Neural progenitor cell (in vitro differentiated cells): Measurements from ENCODE around the gene RIPPLY2. TPM values are rescaled to one million over a fixed set of nuclear protein-coding genes. Genes with fewer than 3 reads are reported as not detected.

ENCODE experiments used
- DNase-seq: peaks from one replicate; pipeline ENCODE4 v3.0.0-alpha.2; 2016; ENCODE audit warnings: low spot score
- H2AFZ ChIP-seq: fragments of 200-600 bp; sonication (generic); replicated peaks from 2 replicates; pipeline ENCODE4 v1.6.1; 2016; ENCODE audit warnings: antibody characterized with exemption
- H3F3A ChIP-seq: fragments of 200-600 bp; sonication (generic); 2 replicates; pipeline ENCODE4 v1.6.1; 2016; ENCODE audit warnings: antibody characterized with exemption, low read depth
- H3K27ac ChIP-seq: fragments of 200-600 bp; sonication (generic); 2 replicates; pipeline ENCODE4 v1.5.1; 2016; ENCODE audit warnings: mild to moderate bottlenecking
- H3K27me3 ChIP-seq: fragments of 200-600 bp; sonication (generic); 2 replicates; pipeline ENCODE4 v1.6.1; 2016; ENCODE audit warnings: mild to moderate bottlenecking, moderate library complexity
- H3K36me3 ChIP-seq: fragments of 200-600 bp; sonication (generic); 2 replicates; pipeline ENCODE4 v1.5.1; 2016
- H3K4me1 ChIP-seq: fragments of 200-600 bp; sonication (generic); 2 replicates; pipeline ENCODE4 v1.6.1; 2016; ENCODE audit warnings: mixed run types
- H3K4me2 ChIP-seq: fragments of 200-600 bp; sonication (generic); 2 replicates; pipeline ENCODE4 v1.6.1; 2016
- H3K4me3 ChIP-seq: fragments of 200-600 bp; sonication (generic); 2 replicates; pipeline ENCODE4 v1.5.1; 2016
- H3K79me2 ChIP-seq: fragments of 200-600 bp; sonication (generic); 2 replicates; pipeline ENCODE4 v1.6.1; 2016; ENCODE audit warnings: low read depth
- H3K9ac ChIP-seq: fragments of 200-600 bp; sonication (generic); 2 replicates; pipeline ENCODE4 v1.6.1; 2016
- H3K9me3 ChIP-seq: fragments of 200-600 bp; sonication (generic); 2 replicates; pipeline ENCODE4 v1.5.1; 2016; ENCODE audit warnings: low read depth
- H4K20me1 ChIP-seq: fragments of 200-600 bp; sonication (generic); 2 replicates; pipeline ENCODE4 v1.6.1; 2016; ENCODE audit warnings: low read depth
- H3K27ac Mint-ChIP-seq: 3 replicates; pipeline ENCODE4 v1.8.0; 2021; ENCODE audit warnings: mixed read lengths
- H3K27me3 Mint-ChIP-seq: 2 replicates; pipeline ENCODE4 v1.8.0; 2022; ENCODE audit warnings: low read depth, mild to moderate bottlenecking, inconsistent platforms, moderate library complexity, mixed read lengths; ENCODE audit not compliant: insufficient read depth
- H3K36me3 Mint-ChIP-seq: 3 replicates; pipeline ENCODE4 v1.8.0; 2021; ENCODE audit warnings: mixed read lengths
- H3K4me1 Mint-ChIP-seq: 3 replicates; pipeline ENCODE4 v1.8.0; 2021; ENCODE audit warnings: mixed read lengths
- H3K4me3 Mint-ChIP-seq: 3 replicates; pipeline ENCODE4 v1.8.0; 2021; ENCODE audit warnings: mild to moderate bottlenecking, moderate library complexity, mixed read lengths
- H3K9me3 Mint-ChIP-seq: 3 replicates; pipeline ENCODE4 v1.8.0; 2020; ENCODE audit warnings: mixed read lengths
- EZH2 ChIP-seq: fragments of 200-600 bp; sonication (generic); IDR thresholded peaks from 2 replicates; pipeline ENCODE4 v1.6.1; 2017; ENCODE audit warnings: antibody characterized with exemption, mild to moderate bottlenecking, moderate library complexity
- EZH2phosphoT487 ChIP-seq: fragments of 200-600 bp; sonication (generic); IDR thresholded peaks from 2 replicates; pipeline ENCODE4 v1.6.1; 2017; ENCODE audit warnings: antibody characterized with exemption
- total RNA-seq: library from RNA; depleted of rRNA; stranded (reverse); fragments of >200 nt; gene quantifications from 2 replicates; pipeline ENCODE4 v1.2.3, GENCODE V29; 2015; ENCODE audit warnings: low replicate concordance
- TF ChIP-seq, protein P1 (sequence below): fragments of 200-600 bp; sonication (generic); IDR thresholded peaks from 2 replicates; pipeline ENCODE4 v1.5.1; 2017; ENCODE audit warnings: antibody characterized with exemption, mild to moderate bottlenecking

RIPPLY2 gene
- total RNA-seq, 1 donor from 2014 or later = not detected

DNA sequence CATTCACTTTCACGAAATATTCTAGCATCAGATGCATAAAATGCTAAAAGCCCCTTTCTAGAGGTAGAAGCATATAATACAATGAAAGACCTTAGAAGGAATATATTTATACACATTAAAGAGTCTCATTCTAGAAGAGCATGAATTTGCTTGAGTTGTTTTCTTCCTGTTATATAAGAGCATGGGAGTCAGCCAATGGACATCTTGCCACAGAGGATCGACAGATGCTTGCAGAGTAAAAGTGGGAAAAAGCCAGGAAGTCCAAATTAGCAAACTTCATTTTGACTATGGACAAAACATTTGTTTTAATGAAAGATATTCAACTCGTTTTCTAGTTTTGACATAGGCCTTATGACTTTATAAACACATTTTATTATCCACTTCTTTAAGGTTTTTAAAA is 44.2 kb upstream of the RIPPLY2 start:
- Histone ChIP-seq H3F3A (no peaks in the 10 kb centered on the region), H3K4me1 (no peaks in the 10 kb centered on the region), H3K27me3 (no peaks in the 10 kb centered on the region), H3K9ac (no peak overlapping the region), H2AFZ (no peak overlapping the region), H3K79me2 (no peaks in the 10 kb centered on the region), H3K36me3 (no peaks in the 10 kb centered on the region), H3K4me2 (no peak overlapping the region), H4K20me1 (no peaks in the 10 kb centered on the region), H3K27ac (no peak overlapping the region), H3K9me3 (no peaks in the 10 kb centered on the region), H3K4me3 (no peak overlapping the region)
- peaks cover under 1% of the 10 kb centered on the region for H3K9me3 Mint-ChIP-seq
- no peak for DNase-seq
- H3K27me3 Mint-ChIP-seq = no peaks in the 10 kb centered on the region
- H3K4me1 Mint-ChIP-seq = peaks cover under 1% of the 10 kb centered on the region
- TF ChIP-seq EZH2phosphoT487 = no peak
- TF ChIP-seq, protein P1, sequence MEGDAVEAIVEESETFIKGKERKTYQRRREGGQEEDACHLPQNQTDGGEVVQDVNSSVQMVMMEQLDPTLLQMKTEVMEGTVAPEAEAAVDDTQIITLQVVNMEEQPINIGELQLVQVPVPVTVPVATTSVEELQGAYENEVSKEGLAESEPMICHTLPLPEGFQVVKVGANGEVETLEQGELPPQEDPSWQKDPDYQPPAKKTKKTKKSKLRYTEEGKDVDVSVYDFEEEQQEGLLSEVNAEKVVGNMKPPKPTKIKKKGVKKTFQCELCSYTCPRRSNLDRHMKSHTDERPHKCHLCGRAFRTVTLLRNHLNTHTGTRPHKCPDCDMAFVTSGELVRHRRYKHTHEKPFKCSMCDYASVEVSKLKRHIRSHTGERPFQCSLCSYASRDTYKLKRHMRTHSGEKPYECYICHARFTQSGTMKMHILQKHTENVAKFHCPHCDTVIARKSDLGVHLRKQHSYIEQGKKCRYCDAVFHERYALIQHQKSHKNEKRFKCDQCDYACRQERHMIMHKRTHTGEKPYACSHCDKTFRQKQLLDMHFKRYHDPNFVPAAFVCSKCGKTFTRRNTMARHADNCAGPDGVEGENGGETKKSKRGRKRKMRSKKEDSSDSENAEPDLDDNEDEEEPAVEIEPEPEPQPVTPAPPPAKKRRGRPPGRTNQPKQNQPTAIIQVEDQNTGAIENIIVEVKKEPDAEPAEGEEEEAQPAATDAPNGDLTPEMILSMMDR = no peak
- TF ChIP-seq EZH2 = no peak
- no peak overlapping the region for H3K27ac Mint-ChIP-seq
- no peaks in the 10 kb centered on the region for H3K36me3 Mint-ChIP-seq
- H3K4me3 Mint-ChIP-seq = no peak overlapping the region

DNA sequence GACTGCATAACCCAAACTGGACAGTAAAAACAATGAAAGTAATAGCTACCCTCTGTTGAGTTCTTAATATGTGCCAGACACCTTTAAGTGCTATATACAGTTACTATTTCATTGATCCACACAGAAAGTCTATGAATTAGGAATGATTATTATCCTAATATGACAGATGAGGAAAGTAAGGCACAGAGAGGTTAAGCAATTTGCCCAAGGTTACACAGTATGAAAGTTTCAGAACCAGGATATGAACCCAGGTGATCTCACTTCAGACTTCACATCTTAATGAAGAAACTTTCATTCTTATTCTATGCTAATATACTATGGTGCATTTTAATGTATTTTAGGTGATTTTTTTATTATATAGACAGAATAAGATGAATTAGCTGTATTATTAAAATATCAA is 40.6 kb upstream of the RIPPLY2 start:
- no peaks in the 10 kb centered on the region for H3K36me3 ChIP-seq
- H3K27me3 ChIP-seq = no peaks in the 10 kb centered on the region
- H3F3A ChIP-seq = no peaks in the 10 kb centered on the region
- no peak overlapping the region for H3K9ac ChIP-seq
- no peak overlapping the region for H3K27ac Mint-ChIP-seq
- H3K4me1 Mint-ChIP-seq = peaks cover 5% of the 10 kb centered on the region
- H2AFZ ChIP-seq = no peak overlapping the region
- no peak overlapping the region for H3K4me3 Mint-ChIP-seq
- H3K36me3 Mint-ChIP-seq = no peaks in the 10 kb centered on the region
- no peaks in the 10 kb centered on the region for H3K4me1 ChIP-seq
- no peak for DNase-seq
- no peaks in the 10 kb centered on the region for H3K9me3 ChIP-seq
- no peaks in the 10 kb centered on the region for H3K27me3 Mint-ChIP-seq
- H4K20me1 ChIP-seq = no peaks in the 10 kb centered on the region
- H3K27ac ChIP-seq = no peak overlapping the region
- no peak overlapping the region for H3K4me2 ChIP-seq
- no peaks in the 10 kb centered on the region for H3K79me2 ChIP-seq
- H3K4me3 ChIP-seq = no peak overlapping the region
- TF ChIP-seq EZH2phosphoT487 = no peak
- TF ChIP-seq, protein P1 = no peak
- TF ChIP-seq EZH2 = no peak
- no peaks in the 10 kb centered on the region for H3K9me3 Mint-ChIP-seq

DNA sequence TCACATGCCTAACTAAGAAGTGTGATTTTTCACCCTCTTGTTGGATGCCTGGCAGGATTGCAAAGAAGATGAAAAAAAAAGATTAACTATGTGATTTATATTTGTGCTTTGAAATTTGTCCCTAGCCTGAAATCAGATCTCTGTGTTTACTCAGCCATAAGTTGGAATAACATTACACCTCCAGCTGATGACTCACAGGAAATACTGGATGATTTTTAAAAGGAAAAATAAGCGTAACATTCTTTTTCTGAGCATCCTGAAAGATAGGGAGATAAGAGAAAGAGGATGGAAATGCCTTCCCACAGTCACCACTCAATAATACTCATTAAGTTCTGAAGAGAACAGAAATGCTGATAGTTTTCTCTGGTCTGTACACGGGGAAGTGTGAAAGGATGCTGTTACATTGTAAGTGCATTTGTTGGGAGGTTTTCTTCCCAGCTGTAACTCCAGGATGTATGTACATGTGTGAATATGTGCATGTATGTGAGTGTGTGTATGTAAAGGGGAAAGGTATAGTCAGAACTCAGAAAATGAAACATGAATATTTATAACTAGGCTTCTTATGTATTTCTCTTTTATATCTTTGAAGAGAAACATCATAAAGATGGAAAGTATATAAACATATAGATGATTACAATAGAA is 37.4 kb upstream of the RIPPLY2 start:
- Histone ChIP-seq H3K9me3 (no peaks in the 10 kb centered on the region), H3K4me1 (no peaks in the 10 kb centered on the region), H3K27me3 (no peaks in the 10 kb centered on the region), H3K4me3 (no peak overlapping the region), H2AFZ (no peak overlapping the region), H3K9ac (no peak overlapping the region), H4K20me1 (no peaks in the 10 kb centered on the region), H3K36me3 (no peaks in the 10 kb centered on the region), H3K27ac (no peak overlapping the region), H3K79me2 (no peaks in the 10 kb centered on the region), H3K4me2 (no peak overlapping the region), H3F3A (no peaks in the 10 kb centered on the region)
- DNase-seq = no peak
- TF ChIP-seq EZH2phosphoT487 (no peak), EZH2 (no peak)
- TF ChIP-seq, protein P1 = no peak
- Mint-ChIP-seq H3K27ac (no peak overlapping the region), H3K4me1 (peaks cover 5% of the 10 kb centered on the region), H3K9me3 (no peaks in the 10 kb centered on the region), H3K36me3 (no peaks in the 10 kb centered on the region), H3K4me3 (no peak overlapping the region), H3K27me3 (no peaks in the 10 kb centered on the region)
